RWPE1 (cell line): ENCODE measurements around the gene DNAH9.

ENCODE experiments used
- CTCF ChIA-PET: fragments of 350-600 bp; sonication (Branson Sonifier 250); formaldehyde crosslinking; extraction: SDS; loops from one replicate; lab custom pipeline; 2021; lab: Yijun Ruan, JAX
- POLR2A ChIA-PET: fragments of 400-600 bp; formaldehyde crosslinking; extraction: SDS; loops from one replicate; lab custom pipeline; 2020; ENCODE audit warnings: antibody characterized with exemption; ENCODE audit not compliant: low non-redundant PET; lab: Yijun Ruan, JAX
- DNase-seq: peaks from one replicate; pipeline ENCODE4 v3.0.0; 2012; ENCODE audit warnings: low spot score
- H3K27ac ChIP-seq: fragments of 450-650 bp; 2 replicates; pipeline ENCODE4 v1.5.1; 2017
- CTCF ChIP-seq: fragments of 450-650 bp; conservative IDR thresholded peaks from 2 replicates; pipeline ENCODE4 v1.5.1; 2017; ENCODE audit warnings: low read depth, mild to moderate bottlenecking

DNAH9 gene

GRCh38 chr17:11836508-11836907 is 238.2 kb downstream of the DNAH9 start:
- no peak for DNase-seq
- no peak overlapping the region for H3K27ac ChIP-seq
- POLR2A ChIA-PET: no interaction called here
- TF ChIP-seq CTCF: no peak
- CTCF ChIA-PET: no interaction called here

DNA sequence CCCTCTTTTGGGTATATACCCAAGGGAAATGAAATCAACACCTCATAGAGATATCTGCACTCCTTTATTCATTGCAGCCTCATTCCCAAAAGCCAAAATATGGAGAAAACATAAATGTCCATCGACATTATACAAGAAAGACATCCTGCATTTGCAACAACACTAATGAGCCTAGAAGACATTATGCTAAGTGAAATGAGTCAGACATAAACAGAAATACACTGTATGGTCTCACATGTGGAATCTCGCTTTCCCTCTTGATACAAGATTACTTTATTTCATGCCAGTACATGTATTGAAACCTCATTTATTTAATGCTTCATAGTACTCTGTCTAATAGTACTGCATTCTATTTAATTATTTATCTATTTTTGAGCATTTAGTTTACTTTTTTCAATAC is 241.8 kb downstream of the DNAH9 start:
- no peak for TF ChIP-seq CTCF
- no peak for DNase-seq
- ChIA-PET CTCF (no interaction called here), POLR2A (no interaction called here)
- H3K27ac ChIP-seq: no peak overlapping the region

DNA sequence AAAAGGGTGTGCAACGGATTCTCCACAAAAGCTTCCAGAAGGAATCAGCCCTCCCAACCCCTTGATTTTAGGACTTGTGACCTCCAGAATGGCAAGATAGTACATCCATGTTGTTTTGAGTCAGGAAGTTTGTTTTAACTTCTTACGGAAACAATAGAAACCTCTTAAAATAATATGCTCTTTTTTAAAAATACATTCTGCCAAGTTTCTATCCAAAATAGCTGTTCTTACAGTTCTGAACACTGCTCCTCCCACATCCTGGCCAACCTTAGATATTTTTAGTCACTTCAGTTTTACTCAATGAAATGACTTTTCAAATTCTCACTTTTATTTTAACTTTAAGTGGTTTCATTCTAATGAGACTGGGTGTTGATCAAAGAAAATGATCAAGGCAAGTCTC is 242.6 kb downstream of the DNAH9 start:
- no peak overlapping the region for H3K27ac ChIP-seq
- TF ChIP-seq CTCF: no peak
- ChIA-PET POLR2A (no interaction called here), CTCF (no interaction called here)
- DNase-seq: no peak

- H3K27ac ChIP-seq: no peak overlapping the region
- ChIA-PET CTCF (no interaction called here), POLR2A (no interaction called here)
- no peak for TF ChIP-seq CTCF
- DNase-seq: no peak
Measured at GRCh38 chr17:11848330-11848729, 250.1 kb downstream of the DNAH9 start.

DNA sequence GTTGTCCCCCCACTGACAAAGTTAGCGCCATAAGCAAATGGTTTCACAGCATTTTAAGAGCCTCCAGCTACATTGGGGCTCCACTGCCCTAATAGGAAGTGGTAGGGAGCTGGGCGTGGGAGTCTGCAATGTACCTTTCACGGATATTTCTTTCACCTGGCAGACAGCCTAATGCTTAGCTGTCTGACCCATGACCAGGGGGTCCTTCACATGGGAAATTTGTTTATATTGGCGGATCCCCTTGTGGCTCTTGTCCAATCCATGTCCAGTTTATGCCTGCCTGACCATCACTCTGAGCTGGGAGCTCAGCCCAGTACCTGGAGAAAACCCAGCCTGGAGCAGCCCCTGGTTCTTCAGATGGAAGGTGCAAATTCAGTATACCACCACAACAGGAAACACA is 254.0 kb downstream of the DNAH9 start:
- POLR2A ChIA-PET: no interaction called here

GRCh38 chr17:11852912-11853311 is 254.6 kb downstream of the DNAH9 start:
- no peak for TF ChIP-seq CTCF
- DNase-seq: peak; percentile 8
- POLR2A ChIA-PET: no interaction called here
- CTCF ChIA-PET: no interaction called here
- no peak overlapping the region for H3K27ac ChIP-seq

More for the DNA sequence above, 254.0 kb downstream of the DNAH9 start:
- TF ChIP-seq CTCF: no peak
- CTCF ChIA-PET: no interaction called here
- no peak overlapping the region for H3K27ac ChIP-seq
- no peak for DNase-seq
